Forelimb muscle (tissue), 1 donor: Measurements from ENCODE around the gene EYS. TPM values are rescaled to one million over a fixed set of nuclear protein-coding genes. Genes with fewer than 3 reads are reported as not detected.

Experiments used
- DNase-seq: peaks from one replicate; pipeline ENCODE4 v3.0.0-alpha.2; 2013; ENCODE audit warnings: low read depth
- polyA plus RNA-seq: library from polyadenylated mRNA; unstranded; fragments of 120-200 nt; gene quantifications from one replicate; pipeline ENCODE4 v1.2.1, GENCODE V29; 2013; ENCODE audit not compliant: insufficient read length

The EYS gene
- polyA plus RNA-seq, 1 donor, result 0.47 TPM

DNA sequence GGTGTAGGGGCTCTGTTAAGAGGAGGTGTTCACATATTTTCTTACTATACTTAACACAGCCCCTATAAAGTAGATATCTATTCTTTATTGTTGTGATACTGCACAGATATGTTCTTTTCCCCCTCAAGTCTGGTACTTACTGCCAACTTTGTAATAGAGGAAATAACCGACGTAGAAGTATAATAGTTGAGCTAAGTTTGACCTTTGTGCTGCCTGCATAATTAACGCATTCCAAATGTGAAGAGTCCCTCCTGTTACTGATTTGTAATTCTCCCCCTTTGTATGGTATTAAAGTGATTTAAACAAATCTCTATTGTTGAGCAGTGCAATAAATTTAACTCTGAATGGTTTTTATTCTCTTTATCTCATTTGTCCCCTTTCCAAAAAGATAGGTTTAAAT, 2032.4 kb downstream of the EYS start:
- no peak for DNase-seq

DNA sequence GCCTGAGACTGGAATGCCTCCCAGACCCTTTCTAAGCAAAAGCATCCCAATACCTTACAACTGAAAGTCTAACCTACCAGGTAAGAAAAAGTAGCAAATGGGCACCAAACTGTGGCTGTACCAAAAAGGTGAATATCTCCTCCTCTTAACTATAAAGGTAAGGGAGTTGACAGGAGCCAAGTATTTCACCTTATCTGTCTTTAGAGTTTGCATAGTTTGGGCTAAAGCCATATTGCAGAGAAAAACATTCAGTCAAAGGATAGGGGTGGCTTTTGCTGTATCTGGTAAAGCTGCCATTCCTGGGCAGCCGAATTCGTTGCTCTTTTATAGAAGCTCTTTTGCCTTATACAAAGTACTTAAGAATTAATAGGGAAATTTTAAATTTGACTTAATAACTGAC, 2033.3 kb downstream of the EYS start:
- no peak for DNase-seq

- DNase-seq, result no peak
Observed at GRCh38 chr6:63672582-63673129, 2034.4 kb downstream of the EYS start.

GRCh38 chr6:63671098-63671754, 2035.8 kb downstream of the EYS start:
- DNase-seq, result no peak
